GM18517 (cell line): Measurements from ENCODE around the gene ARHGEF16.

Experiments used
- ATAC-seq: cut with Tn5 transposase; IDR thresholded peaks from one replicate; pipeline ENCODE4 v1.9.1; 2021; ENCODE audit warnings: mild to moderate bottlenecking, moderate library complexity; ENCODE audit not compliant: unreplicated experiment

Gene ARHGEF16

GRCh38 chr1:3436451-3436850, 18.0 kb upstream of the ARHGEF16 start:
- no peak for ATAC-seq

GRCh38 chr1:3436901-3437300, 17.6 kb upstream of the ARHGEF16 start:
- ATAC-seq = no peak

GRCh38 chr1:3438661-3439180, 15.7 kb upstream of the ARHGEF16 start:
- ATAC-seq = no peak

- ATAC-seq = no peak
Measured at GRCh38 chr1:3439346-3440299, 14.8 kb upstream of the ARHGEF16 start.

- ATAC-seq = no peak
Measured at GRCh38 chr1:3440300-3440681, 14.2 kb upstream of the ARHGEF16 start.

- no peak for ATAC-seq
Measured at GRCh38 chr1:3440711-3441409, 13.6 kb upstream of the ARHGEF16 start.

- ATAC-seq = no peak
Measured at GRCh38 chr1:3441410-3441847, 13.0 kb upstream of the ARHGEF16 start.

GRCh38 chr1:3441880-3442279, 12.6 kb upstream of the ARHGEF16 start:
- no peak for ATAC-seq

- no peak for ATAC-seq
Measured at GRCh38 chr1:3442331-3442730, 12.1 kb upstream of the ARHGEF16 start.

- ATAC-seq = no peak
Measured at GRCh38 chr1:3442901-3443300, 11.6 kb upstream of the ARHGEF16 start.

GRCh38 chr1:3443807-3444206, 10.7 kb upstream of the ARHGEF16 start:
- ATAC-seq = no peak

GRCh38 chr1:3444298-3444697, 10.2 kb upstream of the ARHGEF16 start:
- ATAC-seq = no peak

- ATAC-seq = no peak
Measured at GRCh38 chr1:3444736-3445135, 9.7 kb upstream of the ARHGEF16 start.

GRCh38 chr1:3450202-3450863, 4.1 kb upstream of the ARHGEF16 start:
- ATAC-seq = no peak

- no peak for ATAC-seq
Measured at GRCh38 chr1:3450983-3451382, 3.5 kb upstream of the ARHGEF16 start.

- no peak for ATAC-seq
Measured at GRCh38 chr1:3451994-3452865, 2.2 kb upstream of the ARHGEF16 start.

GRCh38 chr1:3452866-3453175, 1.6 kb upstream of the ARHGEF16 start:
- no peak for ATAC-seq

- no peak for ATAC-seq
Measured at GRCh38 chr1:3453203-3453761, 1.2 kb upstream of the ARHGEF16 start.

- no peak for ATAC-seq
Measured at GRCh38 chr1:3454811-3455618, 550 bp downstream of the ARHGEF16 start.
